HepG2 (cell line): ENCODE data around the gene BBS5.

Experiments used
- ATF3 ChIP-seq: sonication (generic); formaldehyde crosslinking; IDR thresholded peaks from 2 replicates; pipeline ENCODE4 v1.4.0; 2020; ENCODE audit warnings: missing genetic modification reagents
- ATM ChIP-seq: fragments of 450-650 bp; IDR thresholded peaks from 2 replicates; pipeline ENCODE4 v1.7.1; 2017; ENCODE audit warnings: mild to moderate bottlenecking, borderline replicate concordance
- CTCF ChIP-seq: sonication (generic); formaldehyde crosslinking; IDR thresholded peaks from 2 replicates; pipeline ENCODE4 v1.5.0; 2020; ENCODE audit warnings: mild to moderate bottlenecking, missing genetic modification reagents, moderate library complexity
- FOXJ3 ChIP-seq: sonication (generic); formaldehyde crosslinking; IDR thresholded peaks from 2 replicates; pipeline ENCODE4 v1.4.0; 2020; ENCODE audit warnings: missing genetic modification reagents, mild to moderate bottlenecking, borderline replicate concordance
- GTF2F1 ChIP-seq: fragments of 150-350 bp; IDR thresholded peaks from 2 replicates; pipeline ENCODE4 v1.6.1; 2014; ENCODE audit warnings: low read length
- KLF16 ChIP-seq, 2 experiments: sonication (generic) in 1 of 2; formaldehyde crosslinking in 1 of 2; IDR thresholded peaks; 2 replicates each; pipeline versions ENCODE4 v1.6.1 to v1.8.0; 2016 to 2023; ENCODE audit warnings: missing genetic modification reagents in 2 of 2, missing compliant biosample characterization in 1 of 2
- NPAS2 ChIP-seq: sonication (generic); formaldehyde crosslinking; IDR thresholded peaks from 2 replicates; pipeline ENCODE4 v1.8.0; 2022; ENCODE audit warnings: mild to moderate bottlenecking, missing genetic modification reagents, borderline replicate concordance
- SP1 ChIP-seq, 2 experiments: fragments of 450-650 bp in 1 of 2; sonication (generic) in 1 of 2; formaldehyde crosslinking in 1 of 2; IDR thresholded peaks; 2 replicates each; pipeline versions ENCODE4 v1.4.0 to v1.6.1; 2016 to 2020; ENCODE audit warnings: missing genetic modification reagents in 1 of 2
- TBX2 ChIP-seq: sonication (generic); formaldehyde crosslinking; IDR thresholded peaks from 2 replicates; pipeline ENCODE4 v1.5.0; 2020; ENCODE audit warnings: missing genetic modification reagents, mild to moderate bottlenecking, borderline replicate concordance
- TRIM24 ChIP-seq: sonication (generic); formaldehyde crosslinking; IDR thresholded peaks from 2 replicates; pipeline ENCODE4 v1.8.0; 2022; ENCODE audit warnings: mild to moderate bottlenecking, missing genetic modification reagents
- ZZZ3 ChIP-seq: sonication (generic); formaldehyde crosslinking; IDR thresholded peaks from 2 replicates; pipeline ENCODE4 v1.4.0; 2020; ENCODE audit warnings: missing genetic modification reagents, mild to moderate bottlenecking, borderline replicate concordance
- TF ChIP-seq, protein P1 (sequence below), 2 experiments: sonication (generic) in 1 of 2; formaldehyde crosslinking in 1 of 2; IDR thresholded peaks; 2 replicates each; pipeline versions ENCODE4 v1.5.1 to v1.6.1; 2011 to 2020; ENCODE audit warnings: borderline replicate concordance in 1 of 2, low read depth in 1 of 2, low read length in 1 of 2, mild to moderate bottlenecking in 1 of 2, missing genetic modification reagents in 1 of 2, moderate library complexity in 1 of 2
- TF ChIP-seq, protein P2 (sequence below): sonication (generic); formaldehyde crosslinking; IDR thresholded peaks from 2 replicates; pipeline ENCODE4 v1.4.0; 2020; ENCODE audit warnings: missing genetic modification reagents, borderline replicate concordance
- TF ChIP-seq, protein P3 (sequence below): sonication (generic); formaldehyde crosslinking; IDR thresholded peaks from 2 replicates; pipeline ENCODE4 v1.5.0; 2020; ENCODE audit warnings: missing genetic modification reagents, mild to moderate bottlenecking, borderline replicate concordance

GRCh38 chr2:169512525-169512924, 33.2 kb downstream of the BBS5 start:
- TF ChIP-seq ATF3 (no peak), ZZZ3 (CRISPR knock-in tag) (no peak), CTCF (CRISPR knock-in tag) (no peak), GTF2F1 (no peak), FOXJ3 (CRISPR knock-in tag) (no peak), NPAS2 (CRISPR knock-in tag) (no peak), KLF16 (CRISPR knock-in tag; IDR thresholded peaks at IDR 0.05) (no peak), TBX2 (CRISPR knock-in tag) (no peak), TRIM24 (CRISPR knock-in tag) (no peak), SP1 (IDR thresholded peaks at IDR 0.05) (no peak), SP1 (CRISPR knock-in tag; IDR thresholded peaks at IDR 0.05) (no peak), ATM (no peak)
- TF ChIP-seq, protein P1, sequence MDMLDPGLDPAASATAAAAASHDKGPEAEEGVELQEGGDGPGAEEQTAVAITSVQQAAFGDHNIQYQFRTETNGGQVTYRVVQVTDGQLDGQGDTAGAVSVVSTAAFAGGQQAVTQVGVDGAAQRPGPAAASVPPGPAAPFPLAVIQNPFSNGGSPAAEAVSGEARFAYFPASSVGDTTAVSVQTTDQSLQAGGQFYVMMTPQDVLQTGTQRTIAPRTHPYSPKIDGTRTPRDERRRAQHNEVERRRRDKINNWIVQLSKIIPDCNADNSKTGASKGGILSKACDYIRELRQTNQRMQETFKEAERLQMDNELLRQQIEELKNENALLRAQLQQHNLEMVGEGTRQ (IDR thresholded peaks at IDR 0.05; ENCODE audit: low read depth, low read length), result no peak
- TF ChIP-seq, protein P1 (CRISPR knock-in tag; IDR thresholded peaks at IDR 0.05; ENCODE audit: borderline replicate concordance), result no peak
- TF ChIP-seq, protein P2, sequence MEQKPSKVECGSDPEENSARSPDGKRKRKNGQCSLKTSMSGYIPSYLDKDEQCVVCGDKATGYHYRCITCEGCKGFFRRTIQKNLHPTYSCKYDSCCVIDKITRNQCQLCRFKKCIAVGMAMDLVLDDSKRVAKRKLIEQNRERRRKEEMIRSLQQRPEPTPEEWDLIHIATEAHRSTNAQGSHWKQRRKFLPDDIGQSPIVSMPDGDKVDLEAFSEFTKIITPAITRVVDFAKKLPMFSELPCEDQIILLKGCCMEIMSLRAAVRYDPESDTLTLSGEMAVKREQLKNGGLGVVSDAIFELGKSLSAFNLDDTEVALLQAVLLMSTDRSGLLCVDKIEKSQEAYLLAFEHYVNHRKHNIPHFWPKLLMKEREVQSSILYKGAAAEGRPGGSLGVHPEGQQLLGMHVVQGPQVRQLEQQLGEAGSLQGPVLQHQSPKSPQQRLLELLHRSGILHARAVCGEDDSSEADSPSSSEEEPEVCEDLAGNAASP, result no peak
- TF ChIP-seq, protein P3, sequence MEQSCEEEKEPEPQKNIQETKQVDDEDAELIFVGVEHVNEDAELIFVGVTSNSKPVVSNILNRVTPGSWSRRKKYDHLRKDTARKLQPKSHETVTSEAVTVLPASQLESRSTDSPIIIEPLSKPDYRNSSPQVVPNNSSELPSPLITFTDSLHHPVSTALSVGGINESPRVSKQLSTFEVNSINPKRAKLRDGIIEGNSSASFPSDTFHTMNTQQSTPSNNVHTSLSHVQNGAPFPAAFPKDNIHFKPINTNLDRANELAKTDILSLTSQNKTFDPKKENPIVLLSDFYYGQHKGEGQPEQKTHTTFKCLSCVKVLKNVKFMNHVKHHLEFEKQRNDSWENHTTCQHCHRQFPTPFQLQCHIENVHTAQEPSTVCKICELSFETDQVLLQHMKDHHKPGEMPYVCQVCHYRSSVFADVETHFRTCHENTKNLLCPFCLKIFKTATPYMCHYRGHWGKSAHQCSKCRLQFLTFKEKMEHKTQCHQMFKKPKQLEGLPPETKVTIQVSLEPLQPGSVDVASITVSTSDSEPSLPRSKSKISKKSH (CRISPR knock-in tag), result no peak
